Trophoblast cell (in vitro differentiated cells and primary cell): ENCODE data around the gene RNF111.
"Not testable (repeated sequence)": the region's sequence is repeated elsewhere in the genome, so short reads cannot be mapped to it uniquely, and the experiment has no call there.

Experiments
- DNase-seq, 2 donors: peaks; one replicate each; pipeline ENCODE4 v3.0.0-alpha.2; 2016
- H2AFZ ChIP-seq: 2 replicates; pipeline ENCODE4 v1.6.1; 2013; ENCODE audit warnings: low read length, moderate library complexity, mild to moderate bottlenecking; ENCODE audit not compliant: insufficient read depth, poor library complexity
- H2AK5ac ChIP-seq: 2 replicates; pipeline ENCODE4 v1.6.1; 2013; ENCODE audit warnings: mild to moderate bottlenecking, low read length
- H2BK120ac ChIP-seq: 2 replicates; pipeline ENCODE4 v1.6.1; 2013; ENCODE audit warnings: low read length, mild to moderate bottlenecking, moderate library complexity; ENCODE audit not compliant: insufficient read depth, poor library complexity
- H2BK12ac ChIP-seq: 2 replicates; pipeline ENCODE4 v1.6.1; 2013; ENCODE audit warnings: mild to moderate bottlenecking, low read length, moderate library complexity
- H2BK5ac ChIP-seq: 2 replicates; pipeline ENCODE4 v1.6.1; 2013; ENCODE audit warnings: low read length, low read depth, moderate library complexity, mild to moderate bottlenecking; ENCODE audit not compliant: poor library complexity
- H3K14ac ChIP-seq: 2 replicates; pipeline ENCODE4 v1.6.1; 2013; ENCODE audit warnings: mild to moderate bottlenecking, low read length
- H3K18ac ChIP-seq: 2 replicates; pipeline ENCODE4 v1.6.1; 2013; ENCODE audit warnings: mild to moderate bottlenecking, low read length
- H3K23ac ChIP-seq: 2 replicates; pipeline ENCODE4 v1.6.1; 2013; ENCODE audit warnings: low read length
- H3K27ac ChIP-seq: 2 replicates; pipeline ENCODE4 v1.5.1; 2013; ENCODE audit warnings: low read depth, mild to moderate bottlenecking, inconsistent platforms, low read length, moderate library complexity
- H3K27me3 ChIP-seq: 2 replicates; pipeline ENCODE4 v1.6.1; 2013; ENCODE audit warnings: inconsistent platforms, mild to moderate bottlenecking, low read length, moderate library complexity; ENCODE audit not compliant: insufficient read depth
- H3K36me3 ChIP-seq, 2 experiments: 1 replicate in 1 of 2; 2 replicates in 1 of 2; pipeline ENCODE4 v1.6.1; 2013; ENCODE audit warnings: low read length in 2 of 2, mild to moderate bottlenecking in 2 of 2, moderate library complexity in 1 of 2; ENCODE audit not compliant: insufficient read depth in 2 of 2, control insufficient read depth in 1 of 2
- H3K4ac ChIP-seq: 2 replicates; pipeline ENCODE4 v1.6.1; 2013; ENCODE audit warnings: low read depth, mild to moderate bottlenecking, low read length, moderate library complexity
- H3K4me1 ChIP-seq, 2 experiments: 1 replicate in 1 of 2; 2 replicates in 1 of 2; pipeline ENCODE4 v1.6.1; 2013; ENCODE audit warnings: low read length in 2 of 2, mild to moderate bottlenecking in 2 of 2, moderate library complexity in 1 of 2; ENCODE audit not compliant: insufficient read depth in 2 of 2, control insufficient read depth in 1 of 2
- H3K4me2 ChIP-seq: 2 replicates; pipeline ENCODE4 v1.6.1; 2013; ENCODE audit warnings: inconsistent platforms, mild to moderate bottlenecking, low read length, moderate library complexity
- H3K4me3 ChIP-seq: 2 replicates; pipeline ENCODE4 v1.5.1; 2013; ENCODE audit warnings: mild to moderate bottlenecking, low read depth, low read length, inconsistent platforms
- H3K79me1 ChIP-seq: one replicate; pipeline ENCODE4 v1.6.1; 2013; ENCODE audit warnings: low read length
- H3K79me2 ChIP-seq: 2 replicates; pipeline ENCODE4 v1.6.1; 2013; ENCODE audit warnings: low read length, mild to moderate bottlenecking; ENCODE audit not compliant: control insufficient read depth, insufficient read depth, poor library complexity
- H3K9ac ChIP-seq: 2 replicates; pipeline ENCODE4 v1.6.1; 2013; ENCODE audit warnings: mild to moderate bottlenecking, low read length
- H3K9me3 ChIP-seq: 2 replicates; pipeline ENCODE4 v1.6.1; 2013; ENCODE audit warnings: low read depth, mild to moderate bottlenecking, control low read depth, inconsistent platforms, low read length; ENCODE audit not compliant: insufficient read depth
- H4K12ac ChIP-seq: 2 replicates; pipeline ENCODE4 v1.6.1; 2013; ENCODE audit warnings: low read depth, mild to moderate bottlenecking, low read length, moderate library complexity
- H4K8ac ChIP-seq: 2 replicates; pipeline ENCODE4 v1.6.1; 2013; ENCODE audit warnings: low read depth, mild to moderate bottlenecking, low read length, moderate library complexity
- H4K91ac ChIP-seq: one replicate; pipeline ENCODE4 v1.6.1; 2013; ENCODE audit warnings: low read depth, mild to moderate bottlenecking, low read length, moderate library complexity
- WGBS: extraction: QIAGEN DNeasy Blood & Tissue Kit; methylation state at CpG from one replicate; pipeline ENCODE4 v1.1.7; 2013; ENCODE audit warnings: missing lambda C conversion rate; ENCODE audit not compliant: insufficient read length, insufficient coverage; ENCODE audit errors: extremely low coverage; 5-methylcytosine and 5-hydroxymethylcytosine counted together

Gene RNF111

GRCh38 chr15:59124261-59124660 is 136.8 kb downstream of the RNF111 start:
- no peak for DNase-seq
- Histone ChIP-seq H4K8ac (no peak overlapping the region), H2BK120ac (no peak overlapping the region), H3K79me1 (no peaks in the 10 kb centered on the region), H3K79me2 (no peaks in the 10 kb centered on the region), H3K4ac (no peak overlapping the region), H3K9ac (no peak overlapping the region), H2AFZ (no peak overlapping the region), H3K14ac (no peak overlapping the region), H2AK5ac (no peak overlapping the region), H3K23ac (no peak overlapping the region), H3K36me3 (peaks cover 18 to 31% of the 10 kb centered on the region in 2 experiments), H3K9me3 (no peaks in the 10 kb centered on the region), H3K4me3 (no peak overlapping the region), H4K91ac (no peak overlapping the region), H3K4me1 (no peaks in the 10 kb centered on the region), H4K12ac (no peak overlapping the region), H3K4me2 (no peak overlapping the region), H2BK12ac (no peak overlapping the region), H3K18ac (no peak overlapping the region), H2BK5ac (no peak overlapping the region), H3K27ac (no peak overlapping the region), H3K27me3 (no peaks in the 10 kb centered on the region)
- WGBS = no CpG with 5 or more reads among the region's 2 CpGs

- not testable (repeated sequence) for H2AK5ac ChIP-seq, H3K79me1 ChIP-seq, H2BK120ac ChIP-seq, H2BK5ac ChIP-seq, H3K4me2 ChIP-seq, H3K9me3 ChIP-seq, H4K8ac ChIP-seq, H3K27ac ChIP-seq, H2AFZ ChIP-seq, H3K23ac ChIP-seq, H2BK12ac ChIP-seq, H3K4me3 ChIP-seq, H3K4me1 ChIP-seq, H3K79me2 ChIP-seq, H3K14ac ChIP-seq, H3K27me3 ChIP-seq, H3K9ac ChIP-seq, H3K4ac ChIP-seq, DNase-seq, H3K18ac ChIP-seq, H4K91ac ChIP-seq, H4K12ac ChIP-seq
- H3K36me3 ChIP-seq = peaks cover 16 to 26% of the 10 kb centered on the region in 2 experiments
- WGBS = no CpG with 5 or more reads among the region's 4 CpGs
These were observed 138.2 kb downstream of the RNF111 start for GRCh38 chr15:59125683-59126082.

- DNase-seq, H3K4me2 ChIP-seq, H2BK120ac ChIP-seq, H3K9me3 ChIP-seq, H3K9ac ChIP-seq, H3K4me1 ChIP-seq, H3K14ac ChIP-seq, H4K91ac ChIP-seq, H3K79me1 ChIP-seq, H2BK12ac ChIP-seq, H3K4me3 ChIP-seq, H3K18ac ChIP-seq, H3K4ac ChIP-seq, H3K79me2 ChIP-seq, H3K23ac ChIP-seq, H4K8ac ChIP-seq, H4K12ac ChIP-seq, H2BK5ac ChIP-seq, H3K27me3 ChIP-seq, H2AFZ ChIP-seq, H2AK5ac ChIP-seq, H3K27ac ChIP-seq: not testable (repeated sequence)
- no CpG with 5 or more reads among the region's 1 CpG for WGBS
- peaks cover 24 to 38% of the 10 kb centered on the region in 2 experiments for H3K36me3 ChIP-seq
These were observed 139.8 kb downstream of the RNF111 start for GRCh38 chr15:59127255-59127654.

GRCh38 chr15:59131456-59131855 is 144.0 kb downstream of the RNF111 start:
- Histone ChIP-seq H3K4me2 (no peak overlapping the region), H3K79me1 (no peaks in the 10 kb centered on the region), H2AFZ (no peak overlapping the region), H3K18ac (no peak overlapping the region), H4K12ac (no peak overlapping the region), H3K9me3 (no peaks in the 10 kb centered on the region), H3K9ac (no peak overlapping the region), H3K23ac (no peak overlapping the region), H4K8ac (no peak overlapping the region), H2BK5ac (no peak overlapping the region), H4K91ac (no peak overlapping the region), H2AK5ac (no peak overlapping the region), H3K14ac (no peak overlapping the region), H3K4ac (no peak overlapping the region), H3K4me1 (no peaks in the 10 kb centered on the region), H3K27me3 (no peaks in the 10 kb centered on the region), H2BK12ac (no peak overlapping the region), H3K79me2 (no peaks in the 10 kb centered on the region), H2BK120ac (no peak overlapping the region), H3K27ac (no peak overlapping the region), H3K36me3 (peaks cover 29 to 42% of the 10 kb centered on the region in 2 experiments), H3K4me3 (no peak overlapping the region)
- no CpG with 5 or more reads among the region's 16 CpGs for WGBS
- DNase-seq = no peak
